Measurements from ENCODE around the gene FBXO36. TPM values are rescaled to one million over a fixed set of nuclear protein-coding genes. Genes with fewer than 3 reads are reported as not detected.

Gene FBXO36
- total and polyA plus RNA-seq, 10 of the 15 experiments (the other 5 are each of a cell fraction or from before 2014, with no cell fraction given) = 0.79 to 2.7 (median 1.3) TPM

DNA sequence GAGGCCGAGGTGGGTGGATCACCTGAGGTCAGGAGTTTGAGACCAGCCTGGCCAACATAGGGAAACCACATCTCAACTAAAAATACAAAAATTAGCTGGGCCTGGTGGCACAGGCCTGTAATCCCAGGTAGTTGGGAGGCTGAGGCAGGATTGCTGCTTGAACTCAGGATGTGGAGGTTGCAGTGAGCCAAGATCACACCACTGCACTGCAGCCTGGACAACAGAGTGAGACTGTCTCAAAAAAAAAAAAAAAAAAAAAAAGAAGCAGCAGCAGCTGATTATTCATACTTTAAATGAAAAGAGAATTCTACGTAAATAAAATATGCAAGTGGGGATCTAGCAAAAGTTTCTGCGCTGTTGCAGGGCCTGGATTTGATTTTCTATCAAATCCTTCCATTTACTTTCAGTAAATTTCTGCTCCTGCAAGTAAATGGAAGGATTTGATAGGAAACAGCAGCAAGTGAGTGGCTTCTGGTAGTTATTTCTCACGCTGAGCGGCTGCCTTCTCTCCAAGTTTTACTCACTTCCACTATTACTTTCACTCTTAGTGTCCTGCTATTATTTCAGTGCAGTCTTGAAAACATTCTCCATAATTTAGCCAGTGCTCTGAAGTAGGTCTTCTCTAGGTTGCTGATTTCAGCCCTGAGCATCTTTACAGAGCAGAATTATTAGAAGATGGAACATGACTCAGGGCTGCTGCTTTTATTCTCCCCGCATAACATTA is 78.0 kb downstream of the FBXO36 start (continued):
- TF ChIP-seq NR2C2 (IDR thresholded peaks at IDR 0.05; ENCODE audit: borderline replicate concordance, control insufficient read depth, insufficient read length, low read depth) (no peak), GATAD2B (conservative IDR thresholded peaks at IDR 0.05; ENCODE audit: low read depth) (no peak), NBN (IDR thresholded peaks at IDR 0.05) (0 out of 2 replicates have a peak, but pooled peaks have one; percentile 33), YY1 (IDR thresholded peaks at IDR 0.05; ENCODE audit: low read depth, low read length) (no peak), RAD21 (IDR thresholded peaks at IDR 0.05; ENCODE audit: insufficient read depth, low read depth, low read length) (no peak), RELA (IDR thresholded peaks at IDR 0.05; ENCODE audit: borderline replicate concordance, partially characterized antibody) (no peak), MTA3 (IDR thresholded peaks at IDR 0.05; ENCODE audit: borderline replicate concordance, low read length) (peak; percentile 47; the same call in 1 of the 2 replicates), SP1 (IDR thresholded peaks at IDR 0.05; ENCODE audit: low read depth, low read length) (no peak), NFYA (IDR thresholded peaks at IDR 0.05; ENCODE audit: borderline replicate concordance, low read depth, low read length) (no peak), YBX1 (IDR thresholded peaks at IDR 0.05) (no peak), IKZF1 (conservative IDR thresholded peaks at IDR 0.05) (peak; percentile 74), SIX5 (IDR thresholded peaks at IDR 0.05; ENCODE audit: low read depth, low read length, severe bottlenecking) (no peak), RB1 (IDR thresholded peaks at IDR 0.05; ENCODE audit: borderline replicate concordance) (no peak), ZNF207 (IDR thresholded peaks at IDR 0.05; ENCODE audit: borderline replicate concordance) (no peak), GABPA (IDR thresholded peaks at IDR 0.05; ENCODE audit: low read depth) (no peak), TARDBP (IDR thresholded peaks at IDR 0.05; ENCODE audit: borderline replicate concordance) (no peak), FOXK2 (IDR thresholded peaks at IDR 0.05) (no peak), ZNF24 (IDR thresholded peaks at IDR 0.05) (no peak), ESRRA (IDR thresholded peaks at IDR 0.05; ENCODE audit: low read length) (no peak), CBX5 (IDR thresholded peaks at IDR 0.05; ENCODE audit: low read depth) (0 out of 2 replicates have a peak, but pooled peaks have one; percentile 77), ZNF274 (IDR thresholded peaks at IDR 0.05; ENCODE audit: insufficient read depth, insufficient read length) (no peak), KLF5 (IDR thresholded peaks at IDR 0.05; ENCODE audit: partially characterized antibody) (no peak), CHD2 (IDR thresholded peaks at IDR 0.05; ENCODE audit: borderline replicate concordance, low read depth, low read length) (no peak), PAX8 (IDR thresholded peaks at IDR 0.05) (no peak)
- TF ChIP-seq, protein P1, sequence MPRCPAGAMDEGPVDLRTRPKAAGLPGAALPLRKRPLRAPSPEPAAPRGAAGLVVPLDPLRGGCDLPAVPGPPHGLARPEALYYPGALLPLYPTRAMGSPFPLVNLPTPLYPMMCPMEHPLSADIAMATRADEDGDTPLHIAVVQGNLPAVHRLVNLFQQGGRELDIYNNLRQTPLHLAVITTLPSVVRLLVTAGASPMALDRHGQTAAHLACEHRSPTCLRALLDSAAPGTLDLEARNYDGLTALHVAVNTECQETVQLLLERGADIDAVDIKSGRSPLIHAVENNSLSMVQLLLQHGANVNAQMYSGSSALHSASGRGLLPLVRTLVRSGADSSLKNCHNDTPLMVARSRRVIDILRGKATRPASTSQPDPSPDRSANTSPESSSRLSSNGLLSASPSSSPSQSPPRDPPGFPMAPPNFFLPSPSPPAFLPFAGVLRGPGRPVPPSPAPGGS (IDR thresholded peaks at IDR 0.05; ENCODE audit: borderline replicate concordance, insufficient read depth, low read depth, low read length, poor library complexity, severe bottlenecking) = no peak
- TF ChIP-seq, protein P2, sequence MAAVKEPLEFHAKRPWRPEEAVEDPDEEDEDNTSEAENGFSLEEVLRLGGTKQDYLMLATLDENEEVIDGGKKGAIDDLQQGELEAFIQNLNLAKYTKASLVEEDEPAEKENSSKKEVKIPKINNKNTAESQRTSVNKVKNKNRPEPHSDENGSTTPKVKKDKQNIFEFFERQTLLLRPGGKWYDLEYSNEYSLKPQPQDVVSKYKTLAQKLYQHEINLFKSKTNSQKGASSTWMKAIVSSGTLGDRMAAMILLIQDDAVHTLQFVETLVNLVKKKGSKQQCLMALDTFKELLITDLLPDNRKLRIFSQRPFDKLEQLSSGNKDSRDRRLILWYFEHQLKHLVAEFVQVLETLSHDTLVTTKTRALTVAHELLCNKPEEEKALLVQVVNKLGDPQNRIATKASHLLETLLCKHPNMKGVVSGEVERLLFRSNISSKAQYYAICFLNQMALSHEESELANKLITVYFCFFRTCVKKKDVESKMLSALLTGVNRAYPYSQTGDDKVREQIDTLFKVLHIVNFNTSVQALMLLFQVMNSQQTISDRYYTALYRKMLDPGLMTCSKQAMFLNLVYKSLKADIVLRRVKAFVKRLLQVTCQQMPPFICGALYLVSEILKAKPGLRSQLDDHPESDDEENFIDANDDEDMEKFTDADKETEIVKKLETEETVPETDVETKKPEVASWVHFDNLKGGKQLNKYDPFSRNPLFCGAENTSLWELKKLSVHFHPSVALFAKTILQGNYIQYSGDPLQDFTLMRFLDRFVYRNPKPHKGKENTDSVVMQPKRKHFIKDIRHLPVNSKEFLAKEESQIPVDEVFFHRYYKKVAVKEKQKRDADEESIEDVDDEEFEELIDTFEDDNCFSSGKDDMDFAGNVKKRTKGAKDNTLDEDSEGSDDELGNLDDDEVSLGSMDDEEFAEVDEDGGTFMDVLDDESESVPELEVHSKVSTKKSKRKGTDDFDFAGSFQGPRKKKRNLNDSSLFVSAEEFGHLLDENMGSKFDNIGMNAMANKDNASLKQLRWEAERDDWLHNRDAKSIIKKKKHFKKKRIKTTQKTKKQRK (IDR thresholded peaks at IDR 0.05; ENCODE audit: low read depth, low read length) = no peak
- TF ChIP-seq, protein P3, sequence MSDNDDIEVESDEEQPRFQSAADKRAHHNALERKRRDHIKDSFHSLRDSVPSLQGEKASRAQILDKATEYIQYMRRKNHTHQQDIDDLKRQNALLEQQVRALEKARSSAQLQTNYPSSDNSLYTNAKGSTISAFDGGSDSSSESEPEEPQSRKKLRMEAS (IDR thresholded peaks at IDR 0.05; ENCODE audit: low read depth, low read length) = no peak
- TF ChIP-seq, protein P4, sequence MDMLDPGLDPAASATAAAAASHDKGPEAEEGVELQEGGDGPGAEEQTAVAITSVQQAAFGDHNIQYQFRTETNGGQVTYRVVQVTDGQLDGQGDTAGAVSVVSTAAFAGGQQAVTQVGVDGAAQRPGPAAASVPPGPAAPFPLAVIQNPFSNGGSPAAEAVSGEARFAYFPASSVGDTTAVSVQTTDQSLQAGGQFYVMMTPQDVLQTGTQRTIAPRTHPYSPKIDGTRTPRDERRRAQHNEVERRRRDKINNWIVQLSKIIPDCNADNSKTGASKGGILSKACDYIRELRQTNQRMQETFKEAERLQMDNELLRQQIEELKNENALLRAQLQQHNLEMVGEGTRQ (IDR thresholded peaks at IDR 0.05; ENCODE audit: borderline replicate concordance, low read depth, low read length) = no peak

All from GM12878 (cell line).